GM12878 (cell line): ENCODE data around the gene ADGRG7. TPM values are rescaled to one million over a fixed set of nuclear protein-coding genes. Genes with fewer than 3 reads are reported as not detected.

ENCODE experiments used
- ATAC-seq: fragments of 200-7000 bp; cut with Tn5 transposase; 3 replicates; pipeline ENCODE4 v1.9.1; 2020; ENCODE audit warnings: mild to moderate bottlenecking, moderate library complexity
- BruUV-seq: library from RNA; stranded (reverse); fragments of 400-500 nt; replicated peaks from 2 replicates; lab custom pipeline; 2021; lab: Mats Ljungman, UMichigan
- CTCF ChIA-PET: fragments of 300-600 bp; sonication (Branson Sonifier 250); formaldehyde crosslinking; extraction: SDS; loops from one replicate; lab custom pipeline; 2021; ENCODE audit warnings: inconsistent platforms; lab: Yijun Ruan, JAX
- POLR2A ChIA-PET: fragments of 350-600 bp; formaldehyde crosslinking; extraction: SDS; loops from one replicate; lab custom pipeline; 2021; ENCODE audit warnings: inconsistent platforms; lab: Charles Lee
- RAD21 ChIA-PET: fragments of 300-600 bp; sonication (Branson Sonifier 250); formaldehyde crosslinking; loops from one replicate; lab custom pipeline; 2023; ENCODE audit warnings: antibody characterized with exemption; ENCODE audit not compliant: unreplicated experiment; lab: Charles Lee
- SMC1A ChIA-PET: fragments of 300-600 bp; sonication (Branson Sonifier 250); formaldehyde crosslinking; loops from one replicate; lab custom pipeline; 2023; ENCODE audit not compliant: unreplicated experiment, uncharacterized antibody; lab: Charles Lee
- DNase-seq: peaks from one replicate; pipeline ENCODE4 v3.0.0-alpha.2; 2011; ENCODE audit warnings: low read depth, low spot score
- FAIRE-seq: peaks from 3 replicates; lab custom pipeline; 2011; peaks lifted over from hg19 to GRCh38; lab: Jason Lieb, UNC
- H2AFZ ChIP-seq: 2 replicates; pipeline ENCODE4 v1.6.0; 2011; ENCODE audit warnings: low read depth, low read length, control low read depth; ENCODE audit not compliant: control insufficient read depth
- H3K27ac ChIP-seq: 2 replicates; pipeline ENCODE4 v1.5.1; 2011; ENCODE audit warnings: control low read depth; ENCODE audit not compliant: control insufficient read depth, insufficient read depth
- H3K27me3 ChIP-seq, 2 experiments: replicated peaks in 1 of 2; 2 replicates each; pipeline versions ENCODE4 v1.6.0 to v1.6.1; 2011; ENCODE audit warnings: low read length in 1 of 2; ENCODE audit not compliant: control insufficient read depth in 2 of 2, insufficient read depth in 2 of 2
- H3K36me3 ChIP-seq, 2 experiments: 2 replicates each; pipeline ENCODE4 v1.5.1; 2011; ENCODE audit warnings: low read length in 1 of 2; ENCODE audit not compliant: control insufficient read depth in 2 of 2, insufficient read depth in 2 of 2
- H3K4me1 ChIP-seq: 2 replicates; pipeline ENCODE4 v1.6.1; 2011; ENCODE audit warnings: mild to moderate bottlenecking, low read length, moderate library complexity, mixed read lengths; ENCODE audit not compliant: control insufficient read depth, insufficient read depth
- H3K4me2 ChIP-seq: 2 replicates; pipeline ENCODE4 v1.6.0; 2011; ENCODE audit warnings: control low read depth; ENCODE audit not compliant: control insufficient read depth, insufficient read depth
- H3K4me3 ChIP-seq: fragments of 200-600 bp; sonication (generic); 2 replicates; pipeline ENCODE4 v1.5.1; 2016
- H3K79me2 ChIP-seq: 2 replicates; pipeline ENCODE4 v1.6.0; 2011; ENCODE audit warnings: low read length; ENCODE audit not compliant: control insufficient read depth, insufficient read depth
- H3K9ac ChIP-seq: 2 replicates; pipeline ENCODE4 v1.8.0; 2011; ENCODE audit warnings: low read length, control low read depth, mixed read lengths; ENCODE audit not compliant: control insufficient read depth, insufficient read depth
- H3K9me3 ChIP-seq: replicated peaks from 3 replicates; pipeline ENCODE4 v1.5.1; 2011; ENCODE audit warnings: mild to moderate bottlenecking, low read length; ENCODE audit not compliant: control insufficient read depth, insufficient read depth
- H4K20me1 ChIP-seq: 2 replicates; pipeline ENCODE4 v1.6.0; 2011; ENCODE audit not compliant: control insufficient read depth, insufficient read depth
- FOXK2 ChIP-seq: fragments of 450-650 bp; IDR thresholded peaks from 2 replicates; pipeline ENCODE4 v1.6.1; 2017; ENCODE audit warnings: mild to moderate bottlenecking, moderate library complexity
- IKZF2 ChIP-seq, 2 experiments: fragments of 450-650 bp; IDR thresholded peaks; 2 replicates each; pipeline ENCODE4 v1.6.1; 2017; ENCODE audit warnings: mild to moderate bottlenecking in 2 of 2, moderate library complexity in 2 of 2
- PRDM15 ChIP-seq: fragments of 450-650 bp; formaldehyde crosslinking; IDR thresholded peaks from 2 replicates; pipeline ENCODE4 v1.4.0; 2020; ENCODE audit warnings: mild to moderate bottlenecking, moderate library complexity
- REST ChIP-seq: IDR thresholded peaks from 2 replicates; pipeline ENCODE4 v1.6.1; 2012; ENCODE audit warnings: mild to moderate bottlenecking, low read depth, low read length
- SIX5 ChIP-seq: IDR thresholded peaks from 2 replicates; pipeline ENCODE4 v1.6.1; 2011; ENCODE audit warnings: mild to moderate bottlenecking, low read depth, low read length, moderate library complexity; ENCODE audit not compliant: severe bottlenecking
- TCF3 ChIP-seq: IDR thresholded peaks from 2 replicates; pipeline ENCODE4 v1.6.1; 2012; ENCODE audit warnings: low read depth, mild to moderate bottlenecking, low read length, borderline replicate concordance; ENCODE audit not compliant: insufficient read depth
- ZBTB11 ChIP-seq: fragments of 450-650 bp; formaldehyde crosslinking; IDR thresholded peaks from 2 replicates; pipeline ENCODE4 v1.5.0; 2022; ENCODE audit warnings: mild to moderate bottlenecking, missing genetic modification characterization
- WGBS: methylation state at CpG from one replicate; pipeline ENCODE4 v1.1.6; 2016; ENCODE audit warnings: low lambda C conversion rate; ENCODE audit not compliant: insufficient replicate concordance, insufficient coverage; ENCODE audit errors: missing lambda C conversion rate; 5-methylcytosine and 5-hydroxymethylcytosine counted together
- in situ Hi-C: fragments of 300-500 bp; cut with MboI; formaldehyde crosslinking; loops from 9 replicates; pipeline ENCODE4 v1.14.3; 2018; ENCODE audit warnings: mixed read lengths
- intact Hi-C: fragments of 100-400 bp; cut with micrococcal nuclease; formaldehyde crosslinking; loops from one replicate; pipeline ENCODE4 v1.14.2; 2022; ENCODE audit not compliant: unreplicated experiment
- polyA plus RNA-seq, 11 experiments: library from polyadenylated mRNA; depleted of rRNA in 4 of 11; unstranded in 6 of 11; stranded (reverse) in 5 of 11; fragments of >200 nt; fragmentation: Nextera tagmentation in 4 of 11; fragmentation: Illumina TruSeq in 1 of 11; extraction: Ambion mirVana in 4 of 11; extraction: Trizol in 1 of 11; gene quantifications; 1 replicate in 1 of 11; 2 replicates in 10 of 11; pipeline versions ENCODE4 v1.2.1 to v1.2.3, GENCODE V29; 2011 to 2016; ENCODE audit warnings: inconsistent platforms in 2 of 11, missing spikeins in 2 of 11, low read depth in 1 of 11
- total RNA-seq, 4 experiments: library from RNA; depleted of rRNA in 3 of 4; stranded (reverse); fragments of >200 nt in 3 of 4; fragmentation: Illumina TruSeq in 1 of 4; extraction: Trizol in 1 of 4; gene quantifications; 2 replicates each; pipeline versions ENCODE4 v1.2.1 to v1.2.3, GENCODE V29; 2013 to 2021
- TF ChIP-seq, protein P1 (sequence below): fragments of 450-650 bp; IDR thresholded peaks from 2 replicates; pipeline ENCODE4 v1.6.1; 2016; ENCODE audit warnings: mild to moderate bottlenecking
- TF ChIP-seq, protein P2 (sequence below): IDR thresholded peaks from 2 replicates; pipeline ENCODE4 v1.6.1; 2011; ENCODE audit warnings: borderline replicate concordance, low read depth, mild to moderate bottlenecking, moderate library complexity, low read length; ENCODE audit not compliant: insufficient read depth, poor library complexity, severe bottlenecking

Gene ADGRG7
- total and polyA plus RNA-seq, 10 of the 15 experiments (the other 5 are each of a cell fraction or from before 2014, with no cell fraction given): 0.02 to 0.21 (median 0.14) TPM; not detected in 7

DNA sequence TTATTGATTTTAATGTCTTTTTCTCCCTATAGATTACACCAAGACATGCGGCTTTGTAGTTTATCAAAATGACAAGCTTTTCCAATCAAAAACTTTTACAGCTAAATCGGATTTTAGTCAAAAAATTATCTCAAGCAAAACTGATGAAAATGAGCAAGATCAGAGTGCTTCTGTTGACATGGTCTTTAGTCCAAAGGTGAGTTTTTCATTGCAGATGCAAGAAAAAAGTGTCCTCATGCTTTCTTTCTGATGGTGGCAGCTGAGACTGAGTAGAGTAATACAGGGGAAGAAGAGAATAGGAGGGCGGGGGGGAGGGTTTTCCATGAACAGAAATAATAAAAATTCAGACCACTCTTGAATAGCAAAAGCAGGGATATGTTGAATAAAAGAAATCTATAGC, 36.5 kb downstream of the ADGRG7 start:
- ChIA-PET POLR2A (no interaction called here), RAD21 (interaction anchor here (1.2 kb wide), 1 partner anchor 11 kb away, joined by 4 read pairs; no protein-coding TSS in a partner anchor), CTCF (interaction anchor here (0.6 to 1.9 kb wide), 2 partner anchors 43 to 812 kb away, joined by 3 to 6 read pairs; no protein-coding TSS in a partner anchor), SMC1A (interaction anchor here (1.3 to 1.6 kb wide), 3 partner anchors 42 to 150 kb away, joined by 3 to 6 read pairs (median 3); no protein-coding TSS in a partner anchor)
- in situ Hi-C loops (no loop called here), intact Hi-C loops (no loop called here)
- Histone ChIP-seq H3K27ac (no peak overlapping the region), H3K4me1 (no peaks in the 10 kb centered on the region), H3K9me3 (no peaks in the 10 kb centered on the region), H3K79me2 (no peaks in the 10 kb centered on the region), H3K36me3 (no peaks in the 10 kb centered on the region), H4K20me1 (no peaks in the 10 kb centered on the region), H3K9ac (no peak overlapping the region), H3K27me3 (no peaks in the 10 kb centered on the region), H3K4me3 (no peak overlapping the region), H2AFZ (no peak overlapping the region), H3K4me2 (no peak overlapping the region)
- ATAC-seq (no peak), FAIRE-seq (no peak), DNase-seq (no peak)
- 43% methylated on average over 3 of the region's 3 CpGs for WGBS
- no TSS peak for BruUV-seq
- TF ChIP-seq SIX5: no peak
- no peak for TF ChIP-seq FOXK2
- no peak for TF ChIP-seq TCF3
- TF ChIP-seq, protein P1, sequence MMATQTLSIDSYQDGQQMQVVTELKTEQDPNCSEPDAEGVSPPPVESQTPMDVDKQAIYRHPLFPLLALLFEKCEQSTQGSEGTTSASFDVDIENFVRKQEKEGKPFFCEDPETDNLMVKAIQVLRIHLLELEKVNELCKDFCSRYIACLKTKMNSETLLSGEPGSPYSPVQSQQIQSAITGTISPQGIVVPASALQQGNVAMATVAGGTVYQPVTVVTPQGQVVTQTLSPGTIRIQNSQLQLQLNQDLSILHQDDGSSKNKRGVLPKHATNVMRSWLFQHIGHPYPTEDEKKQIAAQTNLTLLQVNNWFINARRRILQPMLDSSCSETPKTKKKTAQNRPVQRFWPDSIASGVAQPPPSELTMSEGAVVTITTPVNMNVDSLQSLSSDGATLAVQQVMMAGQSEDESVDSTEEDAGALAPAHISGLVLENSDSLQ: no peak
- no peak for TF ChIP-seq PRDM15 (CRISPR knock-in tag)
- no peak for TF ChIP-seq REST
- TF ChIP-seq IKZF2 (IDR thresholded peaks at IDR 0.05): no peak
- no peak for TF ChIP-seq ZBTB11
- TF ChIP-seq, protein P2, sequence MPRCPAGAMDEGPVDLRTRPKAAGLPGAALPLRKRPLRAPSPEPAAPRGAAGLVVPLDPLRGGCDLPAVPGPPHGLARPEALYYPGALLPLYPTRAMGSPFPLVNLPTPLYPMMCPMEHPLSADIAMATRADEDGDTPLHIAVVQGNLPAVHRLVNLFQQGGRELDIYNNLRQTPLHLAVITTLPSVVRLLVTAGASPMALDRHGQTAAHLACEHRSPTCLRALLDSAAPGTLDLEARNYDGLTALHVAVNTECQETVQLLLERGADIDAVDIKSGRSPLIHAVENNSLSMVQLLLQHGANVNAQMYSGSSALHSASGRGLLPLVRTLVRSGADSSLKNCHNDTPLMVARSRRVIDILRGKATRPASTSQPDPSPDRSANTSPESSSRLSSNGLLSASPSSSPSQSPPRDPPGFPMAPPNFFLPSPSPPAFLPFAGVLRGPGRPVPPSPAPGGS: no peak
